Duodenal mucosa (tissue), 2 donors: ENCODE data around the gene HEATR9.
"Not testable (repeated sequence)": the region's sequence is repeated elsewhere in the genome, so short reads cannot be mapped to it uniquely, and the experiment has no call there.

Experiments
- H3K27ac ChIP-seq: one replicate; pipeline ENCODE4 v1.7.0; 2013; ENCODE audit warnings: low read depth, low read length
- H3K27me3 ChIP-seq, 2 donors: one replicate each; pipeline ENCODE4 v1.7.0; 2013; ENCODE audit warnings: low read length in 2 of 2, control low read depth in 1 of 2; ENCODE audit not compliant: insufficient read depth in 2 of 2, control insufficient read depth in 1 of 2
- H3K36me3 ChIP-seq, 2 donors: one replicate each; pipeline ENCODE4 v1.7.0; 2013; ENCODE audit warnings: low read length in 2 of 2, control low read depth in 1 of 2; ENCODE audit not compliant: insufficient read depth in 2 of 2, control insufficient read depth in 1 of 2
- H3K4me1 ChIP-seq, 2 donors: one replicate each; pipeline ENCODE4 v1.7.0; 2013; ENCODE audit warnings: low read length in 2 of 2, control low read depth in 1 of 2; ENCODE audit not compliant: insufficient read depth in 2 of 2, control insufficient read depth in 1 of 2
- H3K4me3 ChIP-seq, 2 donors: one replicate each; pipeline ENCODE4 v1.7.0; 2013; ENCODE audit warnings: low read length in 2 of 2, low read depth in 1 of 2
- H3K9ac ChIP-seq, 2 donors: one replicate each; pipeline ENCODE4 v1.7.0; 2013; ENCODE audit warnings: low read length in 2 of 2, low read depth in 1 of 2
- H3K9me3 ChIP-seq, 2 donors: one replicate each; pipeline ENCODE4 v1.7.0; 2013; ENCODE audit warnings: low read length in 2 of 2, control low read depth in 1 of 2; ENCODE audit not compliant: control insufficient read depth in 1 of 2

HEATR9 gene

DNA sequence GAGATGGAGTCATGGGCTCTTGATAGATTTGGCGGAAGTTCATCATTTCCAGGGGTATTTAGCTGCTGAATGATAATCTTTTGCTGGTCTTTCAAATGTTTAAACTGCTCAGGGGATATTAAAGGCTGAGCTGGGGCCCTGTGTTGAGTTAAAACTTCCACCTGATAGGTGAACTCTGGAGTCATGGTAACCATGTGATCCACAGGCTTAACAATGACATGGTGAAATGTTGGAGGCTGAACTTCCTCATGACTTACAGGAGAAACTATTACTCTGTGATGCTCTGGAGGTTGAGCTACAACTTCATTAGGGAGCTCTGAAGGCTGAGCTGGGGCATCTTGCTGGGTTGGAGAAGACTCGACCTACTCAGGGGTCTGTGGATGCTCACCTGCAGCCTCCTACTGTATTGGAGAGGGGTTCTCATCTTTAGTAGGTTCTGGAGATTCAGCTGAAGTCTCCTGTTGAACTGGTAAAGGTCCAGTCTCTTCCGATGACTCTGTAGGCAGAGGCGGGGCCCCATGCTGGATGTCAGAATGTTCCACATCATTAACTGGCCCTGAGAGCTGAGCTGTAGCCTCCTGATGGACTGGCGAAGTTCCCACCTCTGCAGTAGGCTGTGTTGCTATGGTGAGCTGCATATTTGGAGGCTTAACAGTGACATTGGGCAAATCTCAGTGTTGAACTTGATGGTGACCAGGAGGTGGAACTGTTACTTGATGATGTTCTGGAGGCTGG is 37.7 kb upstream of the HEATR9 start:
- H3K4me1 ChIP-seq, result no peaks in the 10 kb centered on the region
- H3K36me3 ChIP-seq, result no peaks in the 10 kb centered on the region
- no peak overlapping the region for H3K9ac ChIP-seq
- no peaks in the 10 kb centered on the region for H3K27me3 ChIP-seq
- no peak overlapping the region for H3K4me3 ChIP-seq
- no peak overlapping the region for H3K27ac ChIP-seq
- no peaks in the 10 kb centered on the region for H3K9me3 ChIP-seq

DNA sequence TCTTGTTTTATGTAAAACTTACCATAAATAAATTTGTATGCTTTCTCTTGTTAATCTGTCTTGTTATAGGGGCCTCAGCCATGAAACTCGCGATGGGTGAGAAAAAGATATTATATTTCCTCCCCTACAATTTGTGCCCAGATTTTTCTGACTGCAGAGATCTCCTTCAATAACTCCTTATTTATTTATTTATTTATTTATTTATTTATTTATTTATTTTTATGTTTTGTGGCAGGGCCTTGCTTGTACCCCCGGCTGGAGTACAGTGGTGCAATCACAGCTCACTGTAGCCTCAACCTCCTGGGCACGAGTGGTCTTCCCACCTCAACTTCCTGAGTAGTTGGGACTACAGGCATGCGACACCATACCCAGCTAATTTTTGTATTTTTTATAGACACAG is 34.8 kb upstream of the HEATR9 start:
- Histone ChIP-seq H3K27me3 (no peaks in the 10 kb centered on the region), H3K27ac (no peak overlapping the region), H3K4me1 (peaks cover 0 to 14% of the 10 kb centered on the region in 2 donors), H3K9me3 (no peaks in the 10 kb centered on the region), H3K36me3 (no peaks in the 10 kb centered on the region), H3K4me3 (no peak overlapping the region), H3K9ac (no peak overlapping the region)

DNA sequence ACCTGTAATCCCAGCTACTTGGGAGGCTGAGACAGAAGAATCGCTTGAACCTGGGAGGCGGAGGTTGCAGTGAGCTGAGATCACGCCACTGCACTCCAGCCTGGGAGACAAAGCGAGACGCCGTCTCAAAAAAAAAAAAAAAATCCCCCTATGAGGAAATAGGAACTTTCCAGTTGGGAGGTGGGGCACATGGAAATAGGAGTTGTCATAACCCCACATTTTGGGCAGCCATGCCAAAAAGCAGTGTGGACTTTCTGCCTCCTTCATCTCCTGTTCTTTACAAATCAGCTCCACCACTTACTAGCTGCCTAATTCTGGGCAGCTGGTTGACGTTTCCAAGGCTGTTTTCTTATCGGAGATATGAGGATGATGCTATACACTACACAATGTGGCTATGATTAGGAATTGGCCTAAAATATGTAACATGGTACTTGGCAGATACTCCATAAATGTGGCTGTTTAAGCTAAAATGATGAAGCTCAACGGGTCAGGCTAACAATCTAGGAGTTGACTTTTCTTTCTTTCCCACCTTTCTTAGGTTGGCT is 33.0 kb upstream of the HEATR9 start:
- H3K27me3 ChIP-seq, result no peaks in the 10 kb centered on the region
- peaks cover 0 to 15% of the 10 kb centered on the region in 2 donors for H3K4me1 ChIP-seq
- no peaks in the 10 kb centered on the region for H3K9me3 ChIP-seq
- H3K36me3 ChIP-seq, result no peaks in the 10 kb centered on the region
- H3K27ac ChIP-seq, result no peak overlapping the region
- no peak overlapping the region for H3K9ac ChIP-seq
- H3K4me3 ChIP-seq, result no peak overlapping the region

- Histone ChIP-seq H3K4me3 (no peak overlapping the region), H3K9me3 (no peaks in the 10 kb centered on the region), H3K27me3 (no peaks in the 10 kb centered on the region), H3K9ac (no peak overlapping the region), H3K27ac (no peak overlapping the region), H3K4me1 (peaks cover 0 to 17% of the 10 kb centered on the region in 2 donors), H3K36me3 (no peaks in the 10 kb centered on the region)
Measured at GRCh38 chr17:35900708-35901480, 32.2 kb upstream of the HEATR9 start.

GRCh38 chr17:35900280-35900679 is 31.6 kb upstream of the HEATR9 start:
- no peaks in the 10 kb centered on the region for H3K27me3 ChIP-seq
- H3K27ac ChIP-seq, result no peak overlapping the region
- H3K4me3 ChIP-seq, result no peak overlapping the region
- H3K36me3 ChIP-seq, result no peaks in the 10 kb centered on the region
- H3K9ac ChIP-seq, result no peak overlapping the region
- H3K9me3 ChIP-seq, result no peaks in the 10 kb centered on the region
- H3K4me1 ChIP-seq, result peaks cover 0 to 22% of the 10 kb centered on the region in 2 donors

- H3K27ac ChIP-seq, result no peak overlapping the region
- H3K9ac ChIP-seq, result no peak overlapping the region
Measured at GRCh38 chr17:35898283-35899070, 29.8 kb upstream of the HEATR9 start.

DNA sequence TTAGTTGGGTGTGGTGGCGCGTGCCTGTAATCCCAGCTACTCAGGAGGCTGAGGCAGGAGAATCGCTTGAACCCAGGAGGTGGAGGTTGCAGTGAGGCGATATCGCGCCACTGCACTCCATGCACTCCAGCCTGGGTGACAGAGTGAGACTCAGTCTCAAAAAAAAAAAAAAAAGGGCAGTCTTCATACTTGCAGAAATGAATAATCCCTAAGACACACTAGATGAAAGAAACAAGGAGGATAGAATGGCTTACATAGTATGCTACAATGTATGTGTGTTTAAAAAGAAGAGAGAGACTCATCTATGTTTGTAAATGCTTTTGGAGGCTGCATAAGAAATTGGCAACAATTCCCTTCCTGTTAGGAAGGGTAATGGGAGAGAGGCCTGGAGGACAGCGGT is 29.1 kb upstream of the HEATR9 start:
- not testable (repeated sequence) for H3K9ac ChIP-seq
- peaks cover 0 to 23% of the 10 kb centered on the region in 2 donors for H3K4me1 ChIP-seq

More at GRCh38 chr17:35898283-35899070, 29.8 kb upstream of the HEATR9 start:
- Histone ChIP-seq H3K4me3 (no peak overlapping the region), H3K4me1 (peaks cover 0 to 23% of the 10 kb centered on the region in 2 donors), H3K27me3 (no peaks in the 10 kb centered on the region), H3K9me3 (no peaks in the 10 kb centered on the region), H3K36me3 (no peaks in the 10 kb centered on the region)

GRCh38 chr17:35895636-35896587 is 27.2 kb upstream of the HEATR9 start:
- Histone ChIP-seq H3K27ac (no peak overlapping the region), H3K36me3 (no peaks in the 10 kb centered on the region), H3K9me3 (no peaks in the 10 kb centered on the region), H3K27me3 (no peaks in the 10 kb centered on the region), H3K9ac (no peak overlapping the region), H3K4me3 (no peak overlapping the region), H3K4me1 (peaks cover 0 to 23% of the 10 kb centered on the region in 2 donors)

More for the DNA sequence above, 29.1 kb upstream of the HEATR9 start:
- H3K9me3 ChIP-seq, H3K4me3 ChIP-seq, H3K27me3 ChIP-seq, H3K27ac ChIP-seq, H3K36me3 ChIP-seq: not testable (repeated sequence)

GRCh38 chr17:35894206-35894605 is 25.5 kb upstream of the HEATR9 start:
- no peaks in the 10 kb centered on the region for H3K9me3 ChIP-seq
- no peak overlapping the region for H3K9ac ChIP-seq
- no peaks in the 10 kb centered on the region for H3K27me3 ChIP-seq
- H3K27ac ChIP-seq, result no peak overlapping the region
- peaks cover 0 to 24% of the 10 kb centered on the region in 2 donors for H3K4me1 ChIP-seq
- no peak overlapping the region for H3K4me3 ChIP-seq
- H3K36me3 ChIP-seq, result no peaks in the 10 kb centered on the region
